Mesothelial cell of epicardium (in vitro differentiated cells): ENCODE data around the gene CBR4. TPM values are rescaled to one million over a fixed set of nuclear protein-coding genes. Genes with fewer than 3 reads are reported as not detected.

ENCODE experiments used
- DNase-seq, 2 experiments: peaks; one replicate each; pipeline ENCODE4 v3.0.0; 2021; ENCODE audit warnings: low spot score in 2 of 2; ENCODE audit not compliant: unreplicated experiment in 2 of 2
- H3K27ac Mint-ChIP-seq: 2 replicates; pipeline ENCODE4 v1.8.0; 2021; ENCODE audit warnings: mixed read lengths
- H3K27me3 Mint-ChIP-seq: 2 replicates; pipeline ENCODE4 v1.8.0; 2021; ENCODE audit warnings: low read depth, mixed read lengths
- H3K36me3 Mint-ChIP-seq: 2 replicates; pipeline ENCODE4 v1.8.0; 2021; ENCODE audit warnings: mixed read lengths
- H3K4me1 Mint-ChIP-seq: 2 replicates; pipeline ENCODE4 v1.8.0; 2021; ENCODE audit warnings: mixed read lengths
- H3K4me3 Mint-ChIP-seq: 2 replicates; pipeline ENCODE4 v1.8.0; 2021; ENCODE audit warnings: mild to moderate bottlenecking, moderate library complexity, mixed read lengths
- H3K9me3 Mint-ChIP-seq: 2 replicates; pipeline ENCODE4 v1.8.0; 2021; ENCODE audit warnings: mixed read lengths
- total RNA-seq: library from RNA; stranded (reverse); gene quantifications from 3 replicates; pipeline ENCODE4 v1.2.1, GENCODE V29; 2021
- TF ChIP-seq, protein P1 (sequence below): fragments of 200-600 bp; sonication (generic); IDR thresholded peaks from one replicate; pipeline ENCODE4 v1.5.0; 2021; ENCODE audit warnings: antibody characterized with exemption; ENCODE audit not compliant: unreplicated experiment

CBR4 gene
- total RNA-seq, 1 donor from 2014 or later: 44.9 TPM

DNA sequence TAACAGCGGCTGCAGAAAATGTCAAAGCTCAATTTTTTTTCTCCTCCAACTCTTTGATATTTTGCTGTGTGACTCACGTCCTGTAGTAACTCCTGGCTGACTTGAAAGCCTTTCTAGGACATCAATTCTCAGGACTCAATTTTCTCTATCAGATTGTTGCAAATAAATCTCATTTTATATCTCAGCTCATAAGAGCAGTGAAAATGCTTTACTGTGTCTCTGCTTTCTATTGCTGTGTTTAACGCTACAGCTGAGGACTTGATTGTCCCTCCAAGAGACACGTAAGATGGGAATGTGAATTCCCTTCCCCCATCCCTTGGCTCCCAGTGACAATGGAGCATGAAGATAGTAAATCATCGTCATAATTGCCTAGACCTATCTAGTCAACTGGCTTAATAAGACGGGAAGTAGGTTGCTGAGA, 20.5 kb upstream of the CBR4 start:
- Mint-ChIP-seq H3K9me3 (peaks cover 8% of the 10 kb centered on the region), H3K4me1 (peaks cover 28% of the 10 kb centered on the region), H3K27me3 (no peaks in the 10 kb centered on the region), H3K4me3 (peak overlapping the region; percentile 65), H3K27ac (peak overlapping the region; percentile 91), H3K36me3 (no peaks in the 10 kb centered on the region)
- TF ChIP-seq, protein P1, sequence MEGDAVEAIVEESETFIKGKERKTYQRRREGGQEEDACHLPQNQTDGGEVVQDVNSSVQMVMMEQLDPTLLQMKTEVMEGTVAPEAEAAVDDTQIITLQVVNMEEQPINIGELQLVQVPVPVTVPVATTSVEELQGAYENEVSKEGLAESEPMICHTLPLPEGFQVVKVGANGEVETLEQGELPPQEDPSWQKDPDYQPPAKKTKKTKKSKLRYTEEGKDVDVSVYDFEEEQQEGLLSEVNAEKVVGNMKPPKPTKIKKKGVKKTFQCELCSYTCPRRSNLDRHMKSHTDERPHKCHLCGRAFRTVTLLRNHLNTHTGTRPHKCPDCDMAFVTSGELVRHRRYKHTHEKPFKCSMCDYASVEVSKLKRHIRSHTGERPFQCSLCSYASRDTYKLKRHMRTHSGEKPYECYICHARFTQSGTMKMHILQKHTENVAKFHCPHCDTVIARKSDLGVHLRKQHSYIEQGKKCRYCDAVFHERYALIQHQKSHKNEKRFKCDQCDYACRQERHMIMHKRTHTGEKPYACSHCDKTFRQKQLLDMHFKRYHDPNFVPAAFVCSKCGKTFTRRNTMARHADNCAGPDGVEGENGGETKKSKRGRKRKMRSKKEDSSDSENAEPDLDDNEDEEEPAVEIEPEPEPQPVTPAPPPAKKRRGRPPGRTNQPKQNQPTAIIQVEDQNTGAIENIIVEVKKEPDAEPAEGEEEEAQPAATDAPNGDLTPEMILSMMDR: no peak
- DNase-seq: no peak

DNA sequence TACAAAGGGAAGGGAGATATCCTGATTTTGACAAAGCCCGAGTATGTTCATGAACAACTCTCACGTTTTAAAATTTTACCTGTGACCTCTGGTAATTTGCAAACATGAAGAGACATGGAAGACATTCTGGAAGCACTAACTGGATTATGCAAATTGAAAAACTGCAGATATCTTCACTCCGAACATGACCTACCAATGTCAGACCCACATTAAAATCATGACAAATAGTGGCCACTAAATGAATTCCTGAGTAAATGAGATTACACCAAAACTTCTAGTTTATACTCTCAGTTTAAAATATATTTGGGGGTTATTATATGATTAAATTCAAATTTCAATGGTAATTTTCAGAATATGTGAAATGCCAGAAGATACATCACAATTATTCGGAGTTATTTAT, 19.9 kb upstream of the CBR4 start:
- Mint-ChIP-seq H3K4me3 (peak overlapping the region; percentile 9), H3K27me3 (no peaks in the 10 kb centered on the region), H3K27ac (peak overlapping the region; percentile 91)

DNA sequence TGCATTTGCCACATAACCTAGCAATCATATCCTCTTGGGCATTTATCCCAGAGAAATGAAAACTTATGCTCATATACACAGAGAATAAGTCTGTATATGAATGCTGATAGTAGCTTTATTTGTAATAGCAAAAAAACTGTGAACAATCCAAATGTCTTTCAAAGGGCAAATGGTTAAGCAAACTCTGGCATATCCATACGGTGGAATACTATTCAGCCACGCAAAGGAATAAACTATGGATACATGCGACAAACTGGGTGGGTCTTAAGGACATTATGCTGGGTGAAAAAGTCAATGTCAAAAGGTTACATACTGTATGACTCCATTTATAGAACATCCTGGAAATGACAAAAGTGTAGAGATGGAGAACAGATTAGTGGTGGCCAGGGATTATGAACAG, 17.6 kb upstream of the CBR4 start:
- peaks cover 30% of the 10 kb centered on the region for H3K4me1 Mint-ChIP-seq
- DNase-seq: no peak
- TF ChIP-seq, protein P1: no peak
- no peaks in the 10 kb centered on the region for H3K27me3 Mint-ChIP-seq
- peaks cover 8% of the 10 kb centered on the region for H3K9me3 Mint-ChIP-seq
- no peak overlapping the region for H3K27ac Mint-ChIP-seq
- H3K4me3 Mint-ChIP-seq: no peak overlapping the region
- no peaks in the 10 kb centered on the region for H3K36me3 Mint-ChIP-seq

More for the DNA sequence above, 19.9 kb upstream of the CBR4 start:
- no peak for DNase-seq
- Mint-ChIP-seq H3K9me3 (peaks cover 8% of the 10 kb centered on the region), H3K4me1 (peaks cover 28% of the 10 kb centered on the region), H3K36me3 (no peaks in the 10 kb centered on the region)
- TF ChIP-seq, protein P1: no peak

- no peaks in the 10 kb centered on the region for H3K27me3 Mint-ChIP-seq
- DNase-seq: no peak
These were observed 15.1 kb upstream of the CBR4 start for GRCh38 chr4:169025184-169025583.

DNA sequence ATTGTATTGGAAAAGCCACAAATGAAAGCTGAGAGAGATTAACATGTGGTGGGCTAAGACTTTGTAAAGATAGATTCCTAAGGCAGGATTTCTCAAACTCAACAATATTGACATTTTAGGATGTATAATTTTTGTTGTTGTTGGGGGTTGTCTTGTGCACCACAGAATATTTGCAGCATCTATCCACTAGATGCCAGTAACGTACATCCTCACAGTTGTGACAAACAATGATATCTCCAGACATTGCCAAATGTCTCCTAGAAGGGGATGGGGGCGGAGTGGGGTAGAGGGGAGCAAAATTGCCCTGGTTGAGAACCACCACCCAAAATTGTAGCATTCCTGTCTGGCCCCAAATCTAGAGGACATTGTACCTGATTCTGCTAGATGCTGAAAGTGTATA, 14.7 kb upstream of the CBR4 start:
- Mint-ChIP-seq H3K9me3 (peaks cover 8% of the 10 kb centered on the region), H3K4me3 (no peak overlapping the region), H3K27me3 (no peaks in the 10 kb centered on the region), H3K4me1 (peaks cover 12% of the 10 kb centered on the region), H3K27ac (no peak overlapping the region), H3K36me3 (no peaks in the 10 kb centered on the region)
- no peak for DNase-seq
- TF ChIP-seq, protein P1: no peak

More at GRCh38 chr4:169025184-169025583, 15.1 kb upstream of the CBR4 start:
- Mint-ChIP-seq H3K36me3 (no peaks in the 10 kb centered on the region), H3K4me3 (no peak overlapping the region), H3K4me1 (peaks cover 16% of the 10 kb centered on the region), H3K27ac (no peak overlapping the region), H3K9me3 (peaks cover 8% of the 10 kb centered on the region)
- TF ChIP-seq, protein P1: no peak

GRCh38 chr4:169018406-169018805, 8.4 kb upstream of the CBR4 start:
- no peaks in the 10 kb centered on the region for H3K9me3 Mint-ChIP-seq
- DNase-seq: no peak
- no peaks in the 10 kb centered on the region for H3K36me3 Mint-ChIP-seq
- H3K4me1 Mint-ChIP-seq: peaks cover 12% of the 10 kb centered on the region
- H3K27me3 Mint-ChIP-seq: no peaks in the 10 kb centered on the region
- TF ChIP-seq, protein P1: no peak
- no peak overlapping the region for H3K4me3 Mint-ChIP-seq
- H3K27ac Mint-ChIP-seq: no peak overlapping the region
